Measurements from ENCODE around the gene LRRC28.

The LRRC28 gene

DNA sequence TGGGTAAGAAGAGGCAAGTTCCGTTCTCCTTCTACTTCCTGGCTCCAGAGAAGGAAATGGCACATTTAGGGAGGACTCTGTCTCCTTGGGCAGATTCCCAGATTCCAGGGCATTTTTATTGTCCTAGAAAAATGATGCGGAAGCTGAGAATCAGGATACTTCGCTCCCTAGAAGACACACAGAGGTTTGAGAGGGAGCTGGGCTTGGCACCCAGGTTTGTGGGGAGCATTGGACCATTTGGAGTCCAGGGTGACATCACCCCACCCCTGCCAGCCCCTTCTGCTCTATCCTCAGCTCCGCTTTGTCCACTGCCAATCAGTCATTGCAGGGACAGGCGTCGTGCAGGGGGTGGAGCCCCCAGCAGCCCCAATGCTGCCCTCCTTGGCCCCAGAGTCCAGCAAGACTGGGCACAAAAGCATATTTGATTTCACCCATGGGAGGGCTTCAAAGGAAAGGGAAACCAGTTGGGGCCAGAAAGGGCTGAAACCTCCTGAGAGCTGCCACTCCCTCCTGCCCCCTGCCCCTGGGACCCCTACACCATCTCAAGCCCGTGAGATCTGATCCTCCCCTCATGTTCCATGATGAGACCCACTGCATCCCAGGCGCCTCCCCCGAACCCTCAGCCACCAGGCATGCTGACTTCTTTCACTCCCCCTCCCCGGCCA lies 184.7 kb downstream of the LRRC28 start:
- Histone ChIP-seq H3K9me3 (replicated peaks; ENCODE audit: low read length) (no peaks in the 10 kb centered on the region), H3K36me3 (ENCODE audit: insufficient read depth, low read length) (no peaks in the 10 kb centered on the region), H3K4me2 (ENCODE audit: low read length) (peak overlapping the region; percentile 31), H3K4me3 (ENCODE audit: low read length) (no peak overlapping the region), H3K9ac (ENCODE audit: low read depth, low read length) (peak overlapping the region; percentile 14), H3K4me1 (ENCODE audit: control insufficient read depth, insufficient read depth, low read length) (peaks cover 23% of the 10 kb centered on the region), H3K27me3 (ENCODE audit: control insufficient read depth, insufficient read depth, low read length) (no peaks in the 10 kb centered on the region)

DNA sequence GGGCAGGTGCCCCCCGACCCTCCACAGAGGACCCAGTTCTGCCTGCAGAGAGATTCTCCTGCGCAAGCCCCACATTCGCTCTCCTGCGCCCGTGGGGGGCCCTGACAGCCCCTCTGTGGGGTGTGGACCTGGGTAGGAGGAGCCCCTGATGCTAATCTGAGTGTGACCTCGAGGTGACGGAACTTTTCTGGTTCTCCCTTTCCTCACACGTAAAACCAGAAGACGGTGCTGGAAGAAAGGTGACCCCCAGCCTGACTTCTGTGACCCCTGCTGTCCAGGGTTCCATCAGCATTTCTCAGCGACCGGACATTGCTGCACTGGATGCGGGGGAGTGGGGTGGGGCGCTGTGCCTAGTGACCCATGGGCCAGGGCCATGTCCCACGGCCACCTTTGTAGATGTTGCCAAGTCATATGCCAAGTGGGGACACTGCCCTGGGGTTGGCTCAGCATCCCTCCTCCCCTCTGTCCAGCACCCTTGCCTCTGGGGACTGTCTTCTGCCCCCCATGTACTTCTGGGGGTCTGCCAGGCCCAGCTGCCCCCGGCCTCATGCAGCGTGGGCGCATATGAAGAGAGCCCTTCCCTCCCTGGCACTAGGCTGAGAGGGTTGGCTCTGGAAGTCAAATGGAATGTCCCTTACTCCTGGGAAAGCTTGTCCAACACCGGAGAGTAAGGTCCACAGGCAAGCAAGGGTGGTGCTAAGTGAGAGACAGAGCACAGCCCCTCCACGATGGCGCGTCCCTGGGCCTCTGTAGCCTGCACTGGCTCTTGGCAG lies 185.4 kb downstream of the LRRC28 start:
- no peaks in the 10 kb centered on the region for H3K36me3 ChIP-seq (ENCODE audit: insufficient read depth, low read length)
- no peaks in the 10 kb centered on the region for H3K9me3 ChIP-seq (replicated peaks; ENCODE audit: low read length)
- H3K4me1 ChIP-seq (ENCODE audit: control insufficient read depth, insufficient read depth, low read length) = peaks cover 29% of the 10 kb centered on the region
- no peak overlapping the region for H3K4me3 ChIP-seq (ENCODE audit: low read length)
- H3K9ac ChIP-seq (ENCODE audit: low read depth, low read length) = no peak overlapping the region
- H3K4me2 ChIP-seq (ENCODE audit: low read length) = no peak overlapping the region
- H3K27me3 ChIP-seq (ENCODE audit: control insufficient read depth, insufficient read depth, low read length) = no peaks in the 10 kb centered on the region

DNA sequence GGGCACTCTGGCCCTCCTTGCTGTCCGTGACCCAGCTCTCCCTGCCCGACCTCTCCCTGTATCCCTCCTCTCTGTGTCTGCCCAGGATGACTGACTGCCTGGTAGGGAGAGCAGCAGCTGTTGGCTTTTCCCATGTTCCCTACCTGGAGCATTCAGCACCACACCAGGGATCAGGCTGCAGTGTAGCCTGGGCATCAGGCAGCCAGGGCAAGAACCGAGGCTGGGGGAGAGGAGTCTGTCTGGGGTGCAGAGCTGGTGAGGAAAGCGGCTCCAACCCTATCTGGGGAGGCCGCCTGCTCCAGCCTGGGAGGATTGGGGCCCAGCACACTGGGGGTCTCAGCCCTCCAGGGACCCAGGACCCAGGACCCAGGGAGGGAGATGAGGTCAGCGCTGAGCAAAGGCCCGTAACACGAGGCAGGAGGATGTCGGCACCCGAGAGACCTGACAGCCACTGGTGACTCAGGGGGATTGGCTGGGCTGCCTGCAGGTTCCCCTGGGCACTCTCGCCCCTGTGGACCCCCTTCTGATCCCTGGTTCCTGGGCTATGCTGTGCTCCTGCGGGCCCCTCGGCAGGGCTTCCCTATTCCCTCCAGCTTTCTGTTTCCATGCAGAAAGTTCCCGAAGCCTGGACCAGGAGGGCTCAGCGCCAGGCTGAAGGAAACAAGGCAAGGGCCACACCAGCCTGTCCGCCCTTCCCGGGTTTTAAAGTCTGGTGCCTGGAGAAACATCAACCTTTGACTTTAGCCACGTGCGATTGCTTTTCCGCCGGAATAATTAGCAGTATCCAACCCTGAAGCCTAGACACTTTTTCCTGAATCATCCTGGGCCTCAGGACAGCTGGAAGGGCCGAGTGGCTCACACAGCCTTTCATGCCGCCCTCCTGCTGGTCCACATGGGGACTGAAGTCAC lies 186.3 kb downstream of the LRRC28 start:
- Histone ChIP-seq H3K4me3 (ENCODE audit: low read length) (no peak overlapping the region), H3K27me3 (ENCODE audit: control insufficient read depth, insufficient read depth, low read length) (no peaks in the 10 kb centered on the region), H3K4me2 (ENCODE audit: low read length) (no peak overlapping the region), H3K9ac (ENCODE audit: low read depth, low read length) (no peak overlapping the region), H3K4me1 (ENCODE audit: control insufficient read depth, insufficient read depth, low read length) (peaks cover 37% of the 10 kb centered on the region), H3K9me3 (replicated peaks; ENCODE audit: low read length) (no peaks in the 10 kb centered on the region), H3K36me3 (ENCODE audit: insufficient read depth, low read length) (no peaks in the 10 kb centered on the region)

DNA sequence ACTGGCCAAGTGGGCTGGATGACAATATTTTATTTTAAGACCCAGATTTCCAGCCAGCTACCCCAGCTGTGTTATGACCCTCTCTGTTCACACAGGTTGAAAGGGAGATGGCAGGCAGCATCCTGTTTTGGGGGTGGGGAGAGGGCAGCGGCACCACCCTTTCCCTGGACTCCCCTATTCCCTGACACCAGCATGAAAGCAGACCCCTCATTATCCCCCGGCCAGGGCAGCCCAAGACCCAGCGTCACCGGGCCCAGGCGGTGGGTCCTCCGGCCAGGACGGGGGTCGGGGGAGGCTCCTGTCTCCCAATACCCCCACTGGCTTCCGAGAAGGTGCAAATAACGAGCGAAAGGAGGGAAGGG lies 186.9 kb downstream of the LRRC28 start:
- Histone ChIP-seq H3K4me1 (ENCODE audit: control insufficient read depth, insufficient read depth, low read length) (peaks cover 39% of the 10 kb centered on the region), H3K9me3 (replicated peaks; ENCODE audit: low read length) (no peaks in the 10 kb centered on the region), H3K27me3 (ENCODE audit: control insufficient read depth, insufficient read depth, low read length) (no peaks in the 10 kb centered on the region), H3K4me2 (ENCODE audit: low read length) (no peak overlapping the region), H3K4me3 (ENCODE audit: low read length) (no peak overlapping the region), H3K9ac (ENCODE audit: low read depth, low read length) (no peak overlapping the region), H3K36me3 (ENCODE audit: insufficient read depth, low read length) (no peaks in the 10 kb centered on the region)

DNA sequence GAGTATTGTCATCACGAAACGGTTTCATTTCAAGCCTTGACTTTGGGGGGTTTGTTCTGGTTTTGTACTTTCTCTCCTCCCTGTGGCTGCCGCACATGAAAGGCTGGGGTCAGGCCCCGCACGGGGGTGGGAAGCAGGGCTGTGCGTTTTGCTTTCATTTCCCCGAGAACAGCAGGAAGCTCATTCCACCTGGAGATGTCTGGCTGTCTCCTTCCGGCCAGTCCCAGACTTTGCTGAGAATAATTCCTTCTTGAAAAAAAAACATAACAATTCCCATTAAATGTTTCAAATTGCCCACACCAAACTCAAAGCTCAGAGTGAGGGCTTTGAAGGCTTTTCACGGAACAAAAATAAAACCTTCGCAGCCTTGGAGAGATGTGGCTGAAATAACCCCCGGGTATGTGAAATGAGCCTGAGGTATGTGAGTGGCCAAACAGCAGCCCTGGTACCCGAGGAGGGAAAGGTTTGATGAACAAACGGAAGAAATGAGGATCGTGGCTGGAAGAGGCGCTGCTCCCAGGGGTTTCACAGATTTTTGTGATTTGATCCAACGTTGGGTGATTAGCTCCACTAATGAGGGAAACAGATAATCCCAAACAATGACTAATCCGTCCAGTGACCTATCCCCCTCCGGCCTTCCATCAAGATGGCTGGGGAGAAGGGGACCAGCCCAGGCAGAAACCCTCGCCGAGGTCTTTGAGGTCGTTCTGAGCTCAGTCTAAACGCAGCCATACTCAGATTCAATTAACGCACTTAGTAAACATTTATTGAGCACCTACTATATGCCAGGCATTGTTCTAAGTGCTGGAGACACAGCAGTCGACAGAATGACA lies 187.6 kb downstream of the LRRC28 start:
- Histone ChIP-seq H3K36me3 (ENCODE audit: insufficient read depth, low read length) (no peaks in the 10 kb centered on the region), H3K4me2 (ENCODE audit: low read length) (no peak overlapping the region), H3K4me3 (ENCODE audit: low read length) (no peak overlapping the region), H3K27me3 (ENCODE audit: control insufficient read depth, insufficient read depth, low read length) (no peaks in the 10 kb centered on the region), H3K9me3 (replicated peaks; ENCODE audit: low read length) (no peaks in the 10 kb centered on the region), H3K4me1 (ENCODE audit: control insufficient read depth, insufficient read depth, low read length) (peaks cover 40% of the 10 kb centered on the region), H3K9ac (ENCODE audit: low read depth, low read length) (no peak overlapping the region)

DNA sequence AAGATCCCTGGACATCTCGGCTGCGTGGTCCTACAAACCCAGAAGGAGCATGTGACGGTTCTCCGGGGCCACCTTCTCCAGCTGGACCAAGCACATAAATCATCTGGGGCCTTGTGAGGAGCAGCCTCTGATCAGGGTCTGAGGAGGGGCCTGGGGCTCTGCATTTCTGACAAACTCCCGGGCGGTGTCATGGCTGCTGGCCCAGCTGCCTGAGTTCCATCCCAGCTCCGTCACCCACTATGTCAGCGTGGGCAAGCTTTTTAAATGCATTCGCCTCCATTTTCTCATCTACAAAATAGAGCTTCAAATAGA lies 188.2 kb downstream of the LRRC28 start:
- Histone ChIP-seq H3K9ac (ENCODE audit: low read depth, low read length) (no peak overlapping the region), H3K27me3 (ENCODE audit: control insufficient read depth, insufficient read depth, low read length) (no peaks in the 10 kb centered on the region), H3K4me2 (ENCODE audit: low read length) (no peak overlapping the region), H3K4me1 (ENCODE audit: control insufficient read depth, insufficient read depth, low read length) (peaks cover 43% of the 10 kb centered on the region), H3K36me3 (ENCODE audit: insufficient read depth, low read length) (no peaks in the 10 kb centered on the region), H3K4me3 (ENCODE audit: low read length) (no peak overlapping the region), H3K9me3 (replicated peaks; ENCODE audit: low read length) (no peaks in the 10 kb centered on the region)

DNA sequence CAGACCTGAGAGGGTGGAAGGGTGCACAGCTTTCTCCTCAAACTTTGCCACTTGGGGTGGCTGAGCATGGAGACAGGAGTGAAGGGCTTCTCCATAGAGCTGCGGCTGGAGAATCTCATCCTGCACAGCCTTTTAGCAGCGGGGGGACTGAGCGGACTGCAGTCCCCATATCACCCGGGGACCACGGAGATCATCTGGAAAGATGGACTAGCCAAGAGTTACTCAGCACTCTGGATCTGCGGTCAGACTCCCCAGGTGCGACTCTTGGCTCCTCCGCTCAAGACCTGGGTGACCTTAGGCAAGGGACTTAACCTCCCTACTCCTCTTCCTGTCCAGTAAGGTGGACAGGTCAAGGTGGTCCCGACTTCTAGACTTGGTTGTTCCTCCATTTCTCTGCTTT lies 188.7 kb downstream of the LRRC28 start:
- Histone ChIP-seq H3K36me3 (ENCODE audit: insufficient read depth, low read length) (no peaks in the 10 kb centered on the region), H3K9ac (ENCODE audit: low read depth, low read length) (no peak overlapping the region), H3K27me3 (ENCODE audit: control insufficient read depth, insufficient read depth, low read length) (no peaks in the 10 kb centered on the region), H3K4me3 (ENCODE audit: low read length) (no peak overlapping the region), H3K4me1 (ENCODE audit: control insufficient read depth, insufficient read depth, low read length) (peaks cover 43% of the 10 kb centered on the region), H3K9me3 (replicated peaks; ENCODE audit: low read length) (no peaks in the 10 kb centered on the region), H3K4me2 (ENCODE audit: low read length) (no peak overlapping the region)

Data from skeletal muscle satellite cell (primary cell).